DOHH2 (cell line): Measurements from ENCODE around the gene HIPK2.

ENCODE experiments used
- CTCF ChIP-seq: fragments of 200-600 bp; sonication (generic); IDR thresholded peaks from one replicate; pipeline ENCODE4 v1.5.1; 2014; ENCODE audit warnings: antibody characterized with exemption, mild to moderate bottlenecking, low read depth, low read length; ENCODE audit not compliant: poor library complexity, severe bottlenecking
- EZH2phosphoT487 ChIP-seq: fragments of 200-600 bp; sonication (generic); IDR thresholded peaks from 2 replicates; pipeline ENCODE4 v1.6.1; 2017; ENCODE audit warnings: borderline replicate concordance, mild to moderate bottlenecking, antibody characterized with exemption, low read length, moderate library complexity, mixed read lengths

- TF ChIP-seq CTCF (no peak), EZH2phosphoT487 (no peak)
Observed at GRCh38 chr7:139566075-139566474, 211.7 kb downstream of the HIPK2 start.
